ENCODE measurements around the gene PRIM2.
"Not testable (repeated sequence)": the region's sequence is repeated elsewhere in the genome, so short reads cannot be mapped to it uniquely, and the experiment has no call there.

PRIM2 gene

DNA sequence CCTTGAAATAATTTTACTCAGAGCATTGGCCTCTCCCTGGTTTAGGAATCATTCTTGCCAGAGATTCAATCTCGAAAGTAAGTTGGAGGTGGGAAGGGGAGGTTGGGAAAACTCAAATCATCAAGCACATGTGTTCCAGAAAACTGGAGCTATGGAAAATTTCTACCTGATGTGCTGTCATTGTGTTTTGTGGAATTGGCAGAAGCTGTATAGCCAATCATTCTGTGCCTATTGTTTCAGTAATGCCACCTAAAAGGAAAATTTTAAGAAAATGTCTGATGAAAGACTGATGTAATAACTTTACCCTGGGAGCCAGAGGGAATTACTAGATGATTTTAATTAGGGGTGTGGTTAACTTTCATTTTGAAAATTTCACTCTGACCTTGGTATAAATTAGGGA is 187.8 kb downstream of the PRIM2 start:
- DNase-seq (ENCODE audit: low spot score): not testable (repeated sequence)

DNA sequence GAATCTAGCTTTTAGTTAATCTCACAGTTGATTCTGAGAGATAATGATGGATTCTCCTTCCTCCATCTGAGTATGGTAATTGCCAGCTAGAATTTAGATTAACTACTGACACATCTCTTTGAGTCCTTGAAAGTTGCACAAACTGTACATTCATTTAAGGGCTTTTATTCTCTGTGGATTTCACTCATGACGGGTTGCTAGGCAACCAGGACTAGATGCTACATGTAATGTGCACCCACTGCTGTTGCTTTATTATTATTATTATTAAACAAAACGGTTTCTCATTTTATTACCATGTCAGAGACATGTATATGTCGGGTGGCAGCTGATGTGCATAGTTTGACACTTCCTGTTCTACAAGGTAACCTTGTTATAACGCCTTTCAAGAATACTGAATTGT is 193.0 kb downstream of the PRIM2 start:
- not testable (repeated sequence) for DNase-seq (ENCODE audit: low spot score)

- not testable (repeated sequence) for DNase-seq (ENCODE audit: low spot score)
Measured at GRCh38 chr6:57515171-57515570, 197.7 kb downstream of the PRIM2 start.

- not testable (repeated sequence) for DNase-seq (ENCODE audit: low spot score)
Measured at GRCh38 chr6:57515845-57516244, 198.4 kb downstream of the PRIM2 start.

DNA sequence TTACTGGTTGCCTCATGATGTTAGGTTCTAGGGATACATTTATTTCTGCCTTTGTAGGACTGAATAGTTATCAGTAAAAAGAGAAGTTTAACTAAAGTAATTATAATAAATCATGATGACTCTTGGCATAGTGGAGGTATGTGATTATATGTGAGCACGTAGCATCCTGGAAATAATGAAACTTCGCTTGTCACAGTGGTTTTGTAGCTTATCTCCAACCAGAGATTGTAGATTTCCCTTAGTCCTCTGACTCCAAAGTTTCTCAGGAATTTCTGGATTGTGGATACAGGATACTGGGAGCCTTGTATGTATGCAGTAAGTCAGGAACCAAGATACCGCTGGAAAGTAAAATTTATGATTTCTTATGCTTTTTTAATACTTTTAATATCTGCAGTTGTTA is 199.3 kb downstream of the PRIM2 start:
- DNase-seq (ENCODE audit: low spot score): not testable (repeated sequence)

DNA sequence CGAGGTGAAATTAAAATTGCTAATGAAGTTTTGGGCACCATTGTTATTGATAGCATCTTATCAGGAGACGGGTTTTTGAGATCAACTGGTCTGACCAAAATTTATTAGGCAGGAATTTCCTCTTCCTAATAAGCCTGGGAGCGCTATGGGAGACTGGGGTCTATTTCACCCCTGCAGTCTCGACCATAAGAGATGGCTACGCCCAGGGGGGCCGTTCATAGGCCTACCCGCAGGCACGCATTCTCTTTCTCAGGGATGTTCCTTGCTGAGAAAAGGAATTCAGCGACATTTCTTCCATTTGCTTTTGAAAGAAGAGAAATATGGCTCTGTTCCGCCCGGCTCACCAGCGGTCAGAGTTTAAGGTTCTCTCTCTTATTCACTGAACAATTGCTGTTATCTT is 201.8 kb downstream of the PRIM2 start:
- not testable (repeated sequence) for DNase-seq (ENCODE audit: low spot score)

GRCh38 chr6:57521085-57521484 is 203.7 kb downstream of the PRIM2 start:
- DNase-seq (ENCODE audit: low spot score): not testable (repeated sequence)

- not testable (repeated sequence) for DNase-seq (ENCODE audit: low spot score)
Measured at GRCh38 chr6:57523221-57523620, 205.8 kb downstream of the PRIM2 start.

- not testable (repeated sequence) for DNase-seq (ENCODE audit: low spot score)
Measured at GRCh38 chr6:57529755-57530154, 212.3 kb downstream of the PRIM2 start.

- not testable (repeated sequence) for DNase-seq (ENCODE audit: low spot score)
Measured at GRCh38 chr6:57532660-57533059, 215.2 kb downstream of the PRIM2 start.

GRCh38 chr6:57535121-57535520 is 217.7 kb downstream of the PRIM2 start:
- DNase-seq (ENCODE audit: low spot score): peak; percentile 32

DNA sequence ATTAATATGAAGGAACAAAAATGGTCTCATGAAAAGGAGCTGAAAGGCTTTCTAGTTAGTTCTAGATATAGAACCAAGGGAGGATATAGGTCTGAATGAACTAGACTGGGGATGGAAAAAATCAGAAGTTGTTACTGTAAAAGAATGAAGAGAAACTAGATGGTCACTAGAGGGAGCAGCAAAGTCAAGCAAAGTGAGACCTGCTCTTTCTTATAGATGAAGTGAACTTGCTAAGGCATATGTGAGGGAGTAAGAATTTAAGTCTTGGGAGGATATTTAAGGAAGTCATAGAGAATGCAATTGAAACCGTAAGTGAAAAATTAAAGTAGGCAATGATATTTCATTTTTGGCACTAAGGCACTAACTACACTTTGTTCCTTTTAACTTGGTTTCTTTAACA is 218.6 kb downstream of the PRIM2 start:
- DNase-seq (ENCODE audit: low spot score): peak; percentile 51

DNA sequence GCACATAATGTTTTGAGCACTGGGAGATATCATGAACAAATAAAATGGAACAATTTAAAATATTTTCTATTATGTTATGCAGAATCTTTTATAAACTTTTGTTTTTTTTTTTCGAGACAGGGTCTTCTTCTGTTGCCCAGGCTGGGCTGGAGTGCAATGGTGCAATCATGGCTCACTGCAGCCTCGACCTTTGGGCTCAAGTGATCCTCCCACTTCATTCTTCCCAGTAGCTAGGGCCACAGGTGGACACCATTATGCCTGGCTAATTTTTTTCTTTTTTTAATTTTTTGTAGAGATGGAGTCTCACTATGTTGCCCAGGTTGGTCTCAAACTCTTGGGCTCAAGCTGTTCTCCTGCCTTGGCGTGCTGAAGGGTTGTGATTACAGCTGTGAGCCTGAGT is 220.5 kb downstream of the PRIM2 start:
- not testable (repeated sequence) for DNase-seq (ENCODE audit: low spot score)

- DNase-seq (ENCODE audit: low spot score): not testable (repeated sequence)
Measured at GRCh38 chr6:57551961-57552360, 234.5 kb downstream of the PRIM2 start.

DNA sequence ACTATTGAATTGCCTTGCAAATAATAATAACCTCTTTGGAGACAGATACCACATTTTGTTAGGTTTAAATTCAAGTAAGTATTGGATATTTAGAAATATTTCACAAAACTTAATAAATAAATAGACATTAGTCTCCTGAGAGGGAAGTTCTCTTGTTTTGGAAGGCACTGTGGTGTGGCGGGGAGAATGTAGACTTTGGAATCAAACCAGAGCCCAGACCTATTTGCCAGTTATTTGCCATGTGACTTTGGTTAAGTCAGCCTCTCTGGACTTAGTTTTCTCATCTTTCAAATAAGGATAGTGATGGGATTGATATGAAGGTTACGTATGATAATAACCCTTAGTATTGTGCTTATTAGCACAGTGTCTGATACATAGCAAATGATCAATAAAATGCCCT is 240.4 kb downstream of the PRIM2 start:
- not testable (repeated sequence) for DNase-seq (ENCODE audit: low spot score)

DNA sequence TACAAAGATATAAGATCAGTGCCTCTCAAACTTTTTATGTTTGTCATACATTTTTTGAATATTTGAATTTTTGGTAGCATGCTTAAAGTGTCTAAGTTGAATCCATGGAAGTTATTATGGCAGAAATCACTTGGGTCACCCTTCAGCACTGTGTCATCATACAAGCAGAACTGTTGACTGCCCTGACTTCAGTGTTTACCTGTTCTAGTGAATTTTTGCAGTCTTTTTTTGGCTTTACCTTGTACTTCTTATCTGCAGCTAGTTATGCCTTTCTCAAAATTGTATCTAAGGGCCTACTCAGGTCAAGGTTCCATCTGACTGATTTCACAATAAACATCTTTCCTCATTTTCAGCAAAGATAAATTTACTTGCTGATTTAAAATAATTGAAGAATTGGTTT is 241.7 kb downstream of the PRIM2 start:
- DNase-seq (ENCODE audit: low spot score): not testable (repeated sequence)

DNA sequence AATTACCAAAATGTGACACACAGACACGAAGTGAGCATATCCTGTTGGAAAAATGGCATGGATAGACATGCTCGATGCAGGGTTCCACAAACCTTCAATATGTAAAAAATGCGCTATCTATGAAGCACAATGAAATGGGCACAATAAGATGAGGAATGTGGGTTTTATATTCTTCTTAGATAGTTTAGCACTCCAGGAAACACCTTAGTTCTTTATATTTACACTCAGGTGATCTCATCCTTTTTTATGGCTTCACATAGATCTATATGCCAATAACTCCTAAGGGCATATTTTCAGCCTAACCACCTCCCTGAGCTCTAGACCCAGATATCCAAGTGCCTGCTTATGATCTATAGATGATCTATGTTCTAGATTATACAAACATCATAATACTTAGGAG is 244.8 kb downstream of the PRIM2 start:
- not testable (repeated sequence) for DNase-seq (ENCODE audit: low spot score)

GRCh38 chr6:57572119-57572518 is 254.7 kb downstream of the PRIM2 start:
- DNase-seq (ENCODE audit: low spot score): not testable (repeated sequence)

DNA sequence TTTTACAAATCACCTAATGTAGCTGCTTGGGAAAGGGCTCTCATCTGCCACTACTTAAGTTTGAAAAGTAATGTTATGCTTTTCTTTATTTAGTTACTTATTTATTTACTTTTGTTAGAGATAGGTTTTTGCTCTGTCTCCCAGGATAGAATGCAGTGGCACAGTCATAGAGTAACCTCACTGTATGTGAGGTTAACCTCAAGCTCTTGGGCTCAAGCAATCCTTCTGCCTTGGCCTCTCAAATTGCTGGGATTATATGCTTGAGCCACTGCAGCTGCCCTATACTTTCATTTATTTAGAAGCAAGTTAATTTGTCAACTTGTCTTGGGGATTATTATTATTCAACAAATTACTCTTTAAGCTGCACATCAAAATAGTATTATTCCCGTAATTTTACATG is 255.4 kb downstream of the PRIM2 start:
- DNase-seq (ENCODE audit: low spot score): not testable (repeated sequence)

- DNase-seq (ENCODE audit: low spot score): not testable (repeated sequence)
Measured at GRCh38 chr6:57577023-57577422, 259.6 kb downstream of the PRIM2 start.

DNA sequence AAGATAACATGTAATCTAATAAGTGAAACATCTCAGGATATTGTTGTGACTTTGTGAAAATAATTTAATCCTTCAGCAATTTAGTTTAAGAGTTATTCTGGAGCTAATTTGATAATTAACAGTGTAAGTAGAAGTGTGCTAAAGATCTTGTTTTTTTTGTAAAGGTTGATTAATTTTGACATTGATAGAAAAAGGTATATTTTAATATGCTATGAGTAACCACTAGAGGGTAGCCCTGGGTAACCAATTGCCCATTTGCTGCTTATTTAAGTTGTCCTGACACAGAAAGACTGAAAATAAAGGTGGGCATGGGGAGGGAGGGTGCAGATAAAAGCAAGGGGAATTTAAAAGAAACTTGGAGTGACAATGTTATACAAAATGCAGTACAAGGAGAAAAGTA is 262.1 kb downstream of the PRIM2 start:
- not testable (repeated sequence) for DNase-seq (ENCODE audit: low spot score)

GRCh38 chr6:57581586-57581985 is 264.2 kb downstream of the PRIM2 start:
- not testable (repeated sequence) for DNase-seq (ENCODE audit: low spot score)

GRCh38 chr6:57601105-57601504 is 283.7 kb downstream of the PRIM2 start:
- DNase-seq (ENCODE audit: low spot score): not testable (repeated sequence)

DNA sequence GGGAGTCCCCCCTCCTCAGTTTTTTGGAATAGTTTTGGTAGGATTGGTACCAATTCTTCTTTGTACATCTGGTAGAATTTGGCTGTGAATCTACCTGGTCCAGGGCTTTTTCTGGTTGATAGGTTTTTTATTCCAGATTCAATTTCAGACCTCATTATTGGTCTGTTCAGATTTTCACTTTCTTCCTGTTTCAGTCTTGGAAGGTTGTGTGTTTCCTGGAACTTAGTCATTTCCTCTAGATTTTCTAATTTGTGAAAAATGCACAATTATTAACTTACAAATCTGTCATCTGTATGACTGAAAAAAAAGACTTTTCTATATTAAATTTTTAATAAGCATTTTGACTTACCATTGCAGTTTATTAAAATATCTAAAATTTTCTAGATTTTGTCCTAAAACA is 287.9 kb downstream of the PRIM2 start:
- DNase-seq (ENCODE audit: low spot score): peak; percentile 19

GRCh38 chr6:57606331-57606730 is 288.9 kb downstream of the PRIM2 start:
- not testable (repeated sequence) for DNase-seq (ENCODE audit: low spot score)
